ENCODE results near the gene ACOX3. TPM values are rescaled to one million over a fixed set of nuclear protein-coding genes. Genes with fewer than 3 reads are reported as not detected.
A peak's percentile ranks its signal among the peaks of the same experiment; 100 is the strongest.

ACOX3 gene
- total and polyA plus RNA-seq, 11 donors = 16.9 to 51.6 (median 24.1) TPM

- Histone ChIP-seq H3K27me3 (no peaks in the 10 kb centered on the region), H3K36me3 (peaks cover 0 to 99% (median 86%) of the 10 kb centered on the region in 9 donors), H3K4me3 (no peak overlapping the region), H3K4me1 (no peaks in the 10 kb centered on the region), H3K9me3 (no peaks in the 10 kb centered on the region), H3K27ac (no peak overlapping the region)
- TF ChIP-seq CTCF (IDR thresholded peaks at IDR 0.05) (no peak), POLR2A (IDR thresholded peaks at IDR 0.05) (no peak)
- 85 to 87% (median 86%) methylated on average over 8 of the region's 8 CpGs for WGBS, 4 donors
- intact Hi-C loops (cut with DNase I) = loop anchor here in 1 of 10 donors (10.0 kb wide), 1 partner anchor 455 kb away; no protein-coding TSS in a partner anchor
- ATAC-seq (no peak), DNase-seq (no peak)
These were observed 19.4 kb upstream of the ACOX3 start for GRCh38 chr4:8459867-8460445.

- Histone ChIP-seq H3K4me3 (no peak overlapping the region), H3K27ac (no peak overlapping the region), H3K36me3 (peaks cover 0 to 99% (median 90%) of the 10 kb centered on the region in 9 donors), H3K9me3 (no peaks in the 10 kb centered on the region), H3K27me3 (no peaks in the 10 kb centered on the region), H3K4me1 (no peaks in the 10 kb centered on the region)
- WGBS, 4 donors = 83 to 84% (median 83%) methylated on average over 9 of the region's 9 CpGs
- ATAC-seq (no peak), DNase-seq (no peak)
- intact Hi-C loops (cut with DNase I) = no loop called here
- TF ChIP-seq POLR2A (IDR thresholded peaks at IDR 0.05) = no peak
- TF ChIP-seq CTCF (IDR thresholded peaks at IDR 0.05) = no peak
These were observed 17.2 kb upstream of the ACOX3 start for GRCh38 chr4:8457646-8458252.

GRCh38 chr4:8453957-8454356 is 13.4 kb upstream of the ACOX3 start:
- H3K27ac ChIP-seq = no peak overlapping the region
- intact Hi-C loops (cut with DNase I) = no loop called here
- peaks cover 0 to 17% (median 0%) of the 10 kb centered on the region in 12 donors for H3K4me1 ChIP-seq
- ATAC-seq (no peak), DNase-seq (no peak)
- TF ChIP-seq CTCF (IDR thresholded peaks at IDR 0.05) (no peak), POLR2A (IDR thresholded peaks at IDR 0.05) (no peak)
- H3K9me3 ChIP-seq = no peaks in the 10 kb centered on the region
- no peak overlapping the region for H3K4me3 ChIP-seq
- no peaks in the 10 kb centered on the region for H3K27me3 ChIP-seq
- H3K36me3 ChIP-seq = peaks cover 0 to 100% (median 91%) of the 10 kb centered on the region in 9 donors
- WGBS, 4 donors = 88 to 100% (median 93%) methylated on average over 3 of the region's 3 CpGs

GRCh38 chr4:8451440-8452182 is 11.1 kb upstream of the ACOX3 start:
- TF ChIP-seq CTCF (IDR thresholded peaks at IDR 0.05) = no peak
- TF ChIP-seq POLR2A (IDR thresholded peaks at IDR 0.05) = no peak
- Histone ChIP-seq H3K36me3 (peaks cover 0 to 100% (median 95%) of the 10 kb centered on the region in 9 donors), H3K4me3 (no peak overlapping the region), H3K9me3 (no peaks in the 10 kb centered on the region), H3K4me1 (peaks cover 0 to 17% (median 0%) of the 10 kb centered on the region in 12 donors), H3K27ac (peak overlapping the region in 11 of 12 donors; percentile 15 to 53 (median 36)), H3K27me3 (no peaks in the 10 kb centered on the region)
- no peak for DNase-seq
- ATAC-seq = peak in 3 of 4 donors; percentile 58 to 87 (median 68)
- 77 to 84% (median 79%) methylated on average over 11 of the region's 11 CpGs for WGBS, 4 donors
- intact Hi-C loops (cut with DNase I) = no loop called here
